Superior temporal gyrus (tissue), 1 donor: ENCODE results near the gene THPO.
A peak's percentile ranks its signal among the peaks of the same experiment; 100 is the strongest.

ENCODE experiments used
- DNase-seq: peaks from one replicate; pipeline ENCODE4 v3.0.0-alpha.2; 2016; ENCODE audit errors: extremely low spot score

The THPO gene

GRCh38 chr3:184377882-184378445 lies at the start of gene THPO:
Gene THPO (minus strand): TSS chr3:184378207. CDS start chr3:184376259, 1,948 bp downstream.
- no peak for DNase-seq

DNA sequence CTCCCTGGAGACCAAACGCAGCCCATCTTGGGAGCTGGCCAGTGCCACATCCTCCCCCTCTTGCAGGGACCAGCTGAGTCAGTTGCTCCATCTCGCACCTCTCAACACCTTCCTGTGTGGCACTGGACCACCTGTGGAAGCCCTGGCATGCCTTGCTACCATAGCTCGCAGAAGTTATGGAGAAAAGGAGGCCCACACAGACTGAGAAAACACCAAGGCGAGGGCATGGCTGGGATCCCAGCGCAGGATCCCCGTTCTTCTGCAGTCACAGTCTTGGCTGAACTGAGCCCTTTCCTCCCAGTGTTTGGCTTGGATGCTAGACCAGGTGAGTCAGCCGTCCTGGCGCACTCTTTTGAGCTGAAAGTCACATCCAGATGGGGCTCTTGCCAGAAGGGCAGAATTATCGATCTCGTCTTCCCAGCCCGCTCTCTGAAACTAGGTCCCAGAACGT lies 48.7 kb upstream of the THPO start:
- DNase-seq = no peak

- no peak for DNase-seq
Observed at GRCh38 chr3:184423561-184423960, 45.6 kb upstream of the THPO start.

GRCh38 chr3:184419171-184419570 lies 41.2 kb upstream of the THPO start:
- DNase-seq = peak; percentile 19

GRCh38 chr3:184417619-184418327 lies 39.8 kb upstream of the THPO start:
- peak; percentile 82 for DNase-seq

DNA sequence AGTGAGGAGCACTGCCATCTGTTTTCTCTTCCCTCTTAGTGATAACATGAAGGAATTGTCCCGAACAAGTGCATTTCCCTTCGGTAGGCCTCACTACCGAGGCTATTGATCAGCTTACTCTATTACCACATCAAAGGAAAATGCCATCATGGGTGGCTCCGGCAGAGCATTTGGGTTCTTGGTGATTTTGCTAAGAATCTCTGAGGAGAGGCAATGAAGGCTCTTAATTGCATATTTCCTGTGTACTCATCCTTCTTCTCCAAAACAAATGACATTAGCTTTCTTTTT lies 37.1 kb upstream of the THPO start:
- DNase-seq = no peak

DNA sequence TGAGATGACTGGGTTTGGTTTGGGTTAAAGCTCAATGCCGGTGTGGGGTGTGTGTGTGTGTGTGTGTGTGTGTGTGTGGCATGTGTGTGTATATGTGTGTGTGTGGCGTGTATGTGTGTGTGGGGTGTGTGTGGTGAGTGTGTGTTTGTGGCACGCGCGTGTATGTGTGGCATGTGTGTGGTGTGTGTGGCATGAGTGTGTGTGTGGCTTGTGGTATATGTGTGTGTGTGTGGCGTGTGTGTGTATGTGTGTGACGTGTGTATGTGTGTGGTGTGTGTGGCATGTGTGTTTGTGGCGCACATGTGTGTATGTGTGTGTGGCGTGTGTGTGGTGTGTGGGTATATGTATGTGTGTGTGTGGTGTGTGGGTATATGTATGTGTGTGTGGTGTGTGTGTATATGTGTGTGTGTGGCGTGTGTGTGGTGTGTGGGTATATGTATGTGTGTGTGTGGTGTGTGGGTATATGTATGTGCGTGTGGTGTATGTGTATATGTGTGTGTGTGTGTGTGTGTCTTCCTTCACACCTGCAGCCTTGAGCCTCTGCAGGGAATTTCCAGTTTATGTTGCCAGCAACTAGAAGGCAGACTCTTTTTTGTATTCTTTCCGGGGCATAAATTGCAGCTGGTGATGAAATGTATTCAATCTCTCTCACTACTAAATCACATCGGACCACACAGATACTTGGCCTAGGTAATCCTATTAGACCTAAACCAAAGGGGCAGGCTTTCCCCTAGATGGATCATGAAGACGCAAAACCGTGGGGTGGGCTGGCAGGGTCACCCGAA lies 36.6 kb upstream of the THPO start:
- no peak for DNase-seq

GRCh38 chr3:184409946-184410500 lies 32.0 kb upstream of the THPO start:
- no peak for DNase-seq

DNA sequence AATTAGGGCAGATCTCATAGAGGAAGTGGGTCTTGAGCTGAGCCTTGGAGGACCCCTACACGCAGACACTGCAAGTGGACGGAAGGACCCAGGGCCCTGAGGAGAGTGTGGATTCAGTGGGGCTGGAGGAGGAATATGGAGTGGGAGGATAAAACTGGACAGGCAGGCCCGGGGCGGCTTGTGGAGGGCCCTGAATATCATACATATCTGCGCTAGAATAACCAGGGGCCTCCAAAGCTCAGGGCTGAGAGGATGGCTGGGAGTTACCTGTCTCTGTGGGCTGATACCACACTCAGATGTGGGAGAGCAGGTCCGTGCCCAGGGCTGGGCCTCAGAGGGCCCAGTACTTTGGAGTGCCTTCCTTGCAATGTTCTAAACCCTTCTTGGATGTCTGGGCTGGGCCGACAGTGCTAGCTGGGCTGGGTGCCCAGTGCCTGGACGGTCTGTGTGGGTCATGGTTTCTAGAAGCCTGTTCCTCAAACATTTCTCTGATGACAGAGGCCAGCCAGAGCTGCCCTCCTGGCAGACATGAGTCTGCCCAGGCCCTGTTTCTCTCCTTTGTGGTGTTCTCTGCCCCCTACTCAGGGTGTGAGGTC lies 31.4 kb upstream of the THPO start:
- DNase-seq = no peak

GRCh38 chr3:184405075-184406030 lies 27.3 kb upstream of the THPO start:
- no peak for DNase-seq

GRCh38 chr3:184399410-184399809 lies 21.4 kb upstream of the THPO start:
- DNase-seq = peak; percentile 49

- DNase-seq = no peak
Observed at GRCh38 chr3:184395320-184395660, 17.3 kb upstream of the THPO start.

GRCh38 chr3:184391266-184391665 lies 13.3 kb upstream of the THPO start:
- no peak for DNase-seq

- DNase-seq = no peak
Observed at GRCh38 chr3:184389935-184390528, 12.0 kb upstream of the THPO start.

GRCh38 chr3:184389384-184389783 lies 11.4 kb upstream of the THPO start:
- DNase-seq = no peak

GRCh38 chr3:184388936-184389230 lies 10.9 kb upstream of the THPO start:
- DNase-seq = no peak

DNA sequence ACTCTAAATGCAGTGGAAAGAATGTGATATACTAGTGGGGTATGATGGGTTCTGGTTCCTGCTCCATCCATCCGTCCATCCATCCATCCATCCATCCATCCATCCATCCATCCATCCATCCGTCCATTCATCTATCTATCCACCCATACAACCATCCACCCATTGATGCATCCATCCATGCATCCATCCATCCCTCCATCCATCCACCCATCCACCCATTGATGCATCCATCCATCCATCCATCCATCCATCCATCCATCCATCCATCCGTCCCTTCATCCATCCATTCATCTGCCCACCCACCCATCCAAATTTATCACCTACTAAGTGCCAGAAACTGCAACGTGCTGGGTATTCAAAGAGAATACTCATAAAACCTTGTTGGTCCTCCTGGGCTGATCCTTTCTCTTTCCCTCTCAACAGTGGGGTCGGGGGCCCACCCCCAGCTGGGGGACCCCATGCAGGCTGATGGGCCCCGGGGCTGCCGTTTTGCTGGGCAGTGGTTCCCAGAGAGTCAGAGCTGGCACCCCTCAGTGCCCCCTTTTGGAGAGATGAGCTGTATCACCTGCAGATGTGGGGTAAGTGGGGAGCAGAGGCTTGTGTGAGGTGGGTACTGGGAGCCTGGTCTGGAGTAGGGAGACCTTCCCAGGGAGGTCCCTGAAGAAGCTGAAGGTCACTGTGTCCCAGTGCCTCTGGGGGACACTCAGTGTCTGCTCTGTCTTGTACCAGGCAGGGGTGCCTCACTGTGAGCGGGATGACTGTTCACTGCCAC lies 10.3 kb upstream of the THPO start:
- no peak for DNase-seq

- DNase-seq = no peak
Observed at GRCh38 chr3:184387174-184387714, 9.2 kb upstream of the THPO start.

GRCh38 chr3:184386047-184386806 lies 8.2 kb upstream of the THPO start:
- DNase-seq = no peak
